Globus pallidus (tissue), 1 donor: Measurements from ENCODE around the gene YIPF2.
"Not testable (repeated sequence)": the region's sequence is repeated elsewhere in the genome, so short reads cannot be mapped to it uniquely, and the experiment has no call there.

Experiments used
- DNase-seq: peaks from one replicate; pipeline ENCODE4 v3.0.0-alpha.2; 2015; ENCODE audit warnings: low spot score

YIPF2 gene

GRCh38 chr19:10928563-10929401, at the start of gene YIPF2, which contains the start of gene TIMM29:
YIPF2 (minus strand) TSS chr19:10928639; CDS start chr19:10928410, 229 bp downstream.
TIMM29 (plus strand) TSS chr19:10928811; CDS start chr19:10928823, 12 bp downstream.
- DNase-seq: peak; percentile 98

- DNase-seq: no peak
Measured at GRCh38 chr19:10977742-10978092, 49.3 kb upstream of the YIPF2 start.

- DNase-seq: no peak
Measured at GRCh38 chr19:10976131-10976892, 47.9 kb upstream of the YIPF2 start.

GRCh38 chr19:10975374-10976130, 47.1 kb upstream of the YIPF2 start:
- DNase-seq: no peak

GRCh38 chr19:10971107-10971726, 42.8 kb upstream of the YIPF2 start:
- DNase-seq: no peak

GRCh38 chr19:10968527-10969135, 40.2 kb upstream of the YIPF2 start:
- DNase-seq: no peak

GRCh38 chr19:10966809-10967208, 38.4 kb upstream of the YIPF2 start:
- no peak for DNase-seq

GRCh38 chr19:10965398-10965797, 37.0 kb upstream of the YIPF2 start:
- no peak for DNase-seq

GRCh38 chr19:10964903-10965302, 36.5 kb upstream of the YIPF2 start:
- no peak for DNase-seq

GRCh38 chr19:10963865-10964264, 35.4 kb upstream of the YIPF2 start:
- DNase-seq: no peak

GRCh38 chr19:10962863-10963262, 34.4 kb upstream of the YIPF2 start:
- no peak for DNase-seq

GRCh38 chr19:10961073-10961860, 32.8 kb upstream of the YIPF2 start:
- peak; percentile 28 for DNase-seq

GRCh38 chr19:10960314-10961072, 32.1 kb upstream of the YIPF2 start, which contains the start of gene SMARCA4:
SMARCA4 (plus strand) TSS chr19:10961030; CDS start chr19:10984152, 23,122 bp downstream.
- peak; percentile 95 for DNase-seq

GRCh38 chr19:10959277-10959968, 31.0 kb upstream of the YIPF2 start:
- not testable (repeated sequence) for DNase-seq

GRCh38 chr19:10952809-10953208, 24.4 kb upstream of the YIPF2 start:
- DNase-seq: no peak

- no peak for DNase-seq
Measured at GRCh38 chr19:10946958-10947657, 18.7 kb upstream of the YIPF2 start.

- no peak for DNase-seq
Measured at GRCh38 chr19:10945264-10945663, 16.8 kb upstream of the YIPF2 start.

- DNase-seq: not testable (repeated sequence)
Measured at GRCh38 chr19:10943412-10943811, 15.0 kb upstream of the YIPF2 start.
